DMS 273 (cell line): ENCODE measurements around the gene EML1.
A peak's percentile ranks its signal among the peaks of the same experiment; 100 is the strongest.

Source experiments
- DNase-seq: peaks from one replicate; lab custom pipeline; 2025; ENCODE audit not compliant: unreplicated experiment; lab: John Stamatoyannopoulos, UW

The EML1 gene

GRCh38 chr14:99802301-99803105 is 9.3 kb downstream of the EML1 start:
- no peak for DNase-seq

- DNase-seq: peak; percentile 22
These were observed 10.0 kb downstream of the EML1 start for GRCh38 chr14:99803106-99803775.

- DNase-seq: peak; percentile 41
These were observed 10.6 kb downstream of the EML1 start for GRCh38 chr14:99803803-99804202.

GRCh38 chr14:99805757-99806439 is 12.7 kb downstream of the EML1 start:
- DNase-seq: no peak

GRCh38 chr14:99806836-99807235 is 13.6 kb downstream of the EML1 start:
- no peak for DNase-seq

- no peak for DNase-seq
These were observed 14.4 kb downstream of the EML1 start for GRCh38 chr14:99807413-99808153.

- DNase-seq: no peak
These were observed 14.9 kb downstream of the EML1 start for GRCh38 chr14:99808154-99808505.

GRCh38 chr14:99808515-99808914 is 15.3 kb downstream of the EML1 start:
- no peak for DNase-seq

- DNase-seq: peak; percentile 46
These were observed 16.1 kb downstream of the EML1 start for GRCh38 chr14:99809360-99809759.

- no peak for DNase-seq
These were observed 16.8 kb downstream of the EML1 start for GRCh38 chr14:99809859-99810558.

GRCh38 chr14:99810559-99810874 is 17.3 kb downstream of the EML1 start:
- DNase-seq: no peak

- no peak for DNase-seq
These were observed 19.0 kb downstream of the EML1 start for GRCh38 chr14:99812096-99812750.

- no peak for DNase-seq
These were observed 19.7 kb downstream of the EML1 start for GRCh38 chr14:99812892-99813291.

GRCh38 chr14:99815696-99816095 is 22.5 kb downstream of the EML1 start:
- no peak for DNase-seq

- DNase-seq: no peak
These were observed 23.0 kb downstream of the EML1 start for GRCh38 chr14:99816217-99816616.

- no peak for DNase-seq
These were observed 23.4 kb downstream of the EML1 start for GRCh38 chr14:99816642-99817041.

GRCh38 chr14:99817331-99817730 is 24.1 kb downstream of the EML1 start:
- no peak for DNase-seq

GRCh38 chr14:99818503-99819036 is 25.4 kb downstream of the EML1 start:
- no peak for DNase-seq

GRCh38 chr14:99819514-99819913 is 26.3 kb downstream of the EML1 start:
- DNase-seq: no peak

GRCh38 chr14:99820702-99821331 is 27.6 kb downstream of the EML1 start:
- no peak for DNase-seq
